NCI-H1930 (cell line): Measurements from ENCODE around the gene RFLNA.

Experiments
- DNase-seq, 2 experiments: peaks; one replicate each; lab custom pipeline; 2025; lab: John Stamatoyannopoulos, UW

Gene RFLNA

DNA sequence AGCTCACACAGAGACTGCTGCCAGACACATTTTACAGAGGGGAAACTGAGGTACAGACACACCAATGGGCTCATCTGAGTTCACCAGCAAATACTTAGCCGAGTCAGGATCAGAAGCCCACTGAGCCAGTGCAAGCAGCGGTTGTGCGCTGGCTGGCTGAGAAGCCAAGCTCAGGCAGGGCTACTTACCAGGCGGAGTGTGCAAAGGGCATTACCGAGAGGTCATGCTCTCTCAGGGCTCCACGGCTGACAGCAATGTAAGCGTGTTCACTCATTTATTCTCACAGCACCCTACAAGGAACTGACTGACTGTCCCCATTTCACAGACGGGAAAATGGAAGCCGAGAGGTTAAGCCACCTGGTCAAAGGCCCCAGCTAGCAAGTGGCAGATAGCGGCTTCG lies 63.7 kb downstream of the RFLNA start:
- DNase-seq, result no peak

DNA sequence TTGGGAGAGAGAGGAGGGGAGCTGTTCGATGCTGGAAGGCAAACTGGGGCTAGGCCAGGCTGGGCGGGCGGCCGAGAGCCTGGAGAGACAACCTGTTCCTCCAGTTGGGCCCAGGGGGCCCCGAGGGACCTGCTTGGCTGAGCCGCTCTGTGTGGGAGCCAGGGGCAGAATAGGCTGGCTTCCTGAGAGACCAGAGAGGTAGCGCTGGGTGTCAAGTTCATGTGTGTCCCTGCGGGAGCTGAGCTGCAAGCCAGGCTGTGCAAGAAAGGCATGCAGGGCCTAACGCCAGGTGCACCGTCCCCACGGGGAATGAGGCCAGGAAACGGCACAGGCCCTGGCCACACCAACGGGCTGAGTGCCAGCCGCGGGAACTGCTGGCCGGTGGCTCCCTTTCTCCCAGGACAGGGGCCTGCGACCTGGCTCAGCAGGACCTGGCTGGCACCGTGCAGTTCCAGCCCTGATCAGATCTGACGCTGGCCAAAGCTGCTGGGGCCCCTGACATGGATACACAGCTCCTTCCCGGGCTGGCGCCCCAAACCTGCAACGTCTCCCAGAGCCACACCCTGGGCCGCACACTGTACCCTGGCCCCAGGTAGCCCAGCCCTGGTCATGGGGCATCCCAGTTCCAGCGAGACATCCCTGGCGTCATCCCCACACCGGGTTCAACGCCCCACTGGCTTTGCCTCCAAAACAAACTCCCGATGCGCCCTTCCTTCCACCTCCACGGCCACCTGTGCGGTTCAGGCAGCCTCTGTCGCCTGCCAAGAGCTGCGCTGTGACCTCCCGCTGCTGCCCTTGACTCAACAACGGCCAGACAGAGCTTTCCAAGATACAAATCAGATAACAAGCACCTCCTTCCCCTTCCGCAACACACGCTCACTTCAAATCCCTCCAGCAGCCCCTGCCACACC lies 65.0 kb downstream of the RFLNA start:
- no peak for DNase-seq

DNA sequence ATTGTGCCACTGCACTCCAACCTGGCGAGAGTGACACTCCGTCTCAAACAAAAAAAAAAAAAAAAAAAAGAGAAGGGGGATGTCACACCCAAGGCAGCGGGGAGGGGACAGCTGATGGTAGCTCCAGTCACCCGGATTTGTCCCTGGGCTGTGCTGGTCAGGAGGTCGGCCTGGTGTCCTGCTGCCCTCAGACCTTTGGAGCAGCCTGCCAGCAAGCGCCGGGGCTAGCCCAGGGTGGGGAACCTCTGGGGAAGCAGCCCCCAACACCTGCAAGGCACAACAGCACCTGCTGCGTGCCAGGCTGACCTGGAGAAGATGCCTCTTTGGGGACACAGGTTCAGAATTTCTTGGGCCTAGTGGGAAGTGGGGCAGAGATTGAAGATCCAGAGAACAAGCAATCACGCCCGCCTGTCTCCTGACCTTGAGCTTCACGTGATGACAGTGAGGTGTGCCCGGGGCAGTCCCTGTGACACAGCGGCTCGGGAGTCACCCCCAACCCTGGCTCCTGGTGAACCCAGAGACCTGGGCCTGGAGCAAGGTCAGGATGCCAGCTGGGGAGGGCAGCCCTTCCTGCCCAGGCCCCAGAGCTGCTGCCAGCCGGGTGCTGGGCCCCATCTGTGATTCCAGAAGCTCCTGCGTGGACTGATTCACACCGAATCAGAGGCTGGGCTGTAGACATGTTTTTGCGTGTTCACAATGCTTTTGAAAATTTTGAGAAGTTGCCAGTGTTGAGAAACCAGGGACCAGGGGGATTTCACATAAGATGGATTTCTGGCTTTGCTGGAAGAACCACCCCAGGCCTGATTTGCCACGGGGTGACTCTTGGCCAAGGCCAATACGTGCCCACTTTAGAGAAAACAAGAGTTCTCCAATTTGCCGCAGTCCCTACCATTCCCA lies 66.4 kb downstream of the RFLNA start:
- DNase-seq, result no peak

DNA sequence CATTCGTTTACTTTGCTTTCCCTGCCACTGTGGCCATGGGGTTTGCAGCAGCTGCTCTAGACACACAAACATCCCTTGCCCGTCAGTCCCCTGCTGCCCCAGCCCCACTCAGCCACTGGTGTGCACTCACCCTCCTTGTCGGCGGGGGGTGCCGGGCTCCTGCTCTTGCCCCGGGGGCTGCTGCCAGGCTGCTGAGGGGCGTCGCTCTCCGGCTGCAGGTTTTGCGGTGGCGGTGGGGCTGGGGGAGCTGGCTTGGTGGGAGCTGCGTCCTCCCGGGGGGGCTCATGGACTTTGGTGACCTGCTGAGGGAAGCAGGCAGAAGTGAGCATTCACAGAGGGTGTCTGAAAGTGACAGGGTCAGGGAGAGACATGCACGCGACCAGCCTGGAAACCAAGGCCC lies 67.1 kb downstream of the RFLNA start:
- no peak for DNase-seq

- no peak for DNase-seq
These were observed 68.6 kb downstream of the RFLNA start for GRCh38 chr12:124363353-124363965.

DNA sequence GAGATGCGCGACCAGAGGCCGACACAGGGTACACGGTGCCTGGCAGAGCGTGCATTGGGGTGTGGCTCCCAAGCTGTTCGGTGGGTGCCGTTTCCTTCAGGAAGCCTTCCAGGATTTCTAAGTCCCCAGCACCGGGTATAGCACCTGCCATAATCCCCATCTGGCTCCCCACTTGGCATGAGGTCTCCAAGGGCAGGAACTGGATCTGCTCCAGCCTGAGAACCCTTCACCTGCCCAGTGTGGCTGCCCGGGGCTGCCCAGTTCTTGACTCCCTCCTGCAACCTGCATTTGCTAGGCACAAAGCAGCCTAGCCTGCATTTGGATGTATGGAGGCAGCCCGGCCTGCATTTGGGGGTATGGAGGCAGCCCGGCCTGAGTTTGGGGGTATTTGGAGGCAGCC lies 69.7 kb downstream of the RFLNA start:
- DNase-seq, result no peak
